Choroid plexus epithelial cell (primary cell): ENCODE data around the gene RBM27.
A peak's percentile ranks its signal among the peaks of the same experiment; 100 is the strongest.
"Not testable (repeated sequence)": the region's sequence is repeated elsewhere in the genome, so short reads cannot be mapped to it uniquely, and the experiment has no call there.

ENCODE experiments used
- DNase-seq: peaks from one replicate; pipeline ENCODE4 v3.0.0-alpha.2; 2010; ENCODE audit warnings: low read depth
- H3K4me3 ChIP-seq: 2 replicates; pipeline ENCODE4 v1.5.1; 2011; ENCODE audit warnings: low read depth, mild to moderate bottlenecking, control low read depth, low read length, moderate library complexity
- CTCF ChIP-seq: conservative IDR thresholded peaks from 2 replicates; pipeline ENCODE4 v1.5.1; 2011; ENCODE audit warnings: low read depth, mild to moderate bottlenecking, control low read depth, inconsistent platforms, low read length, moderate library complexity

RBM27 gene

DNA sequence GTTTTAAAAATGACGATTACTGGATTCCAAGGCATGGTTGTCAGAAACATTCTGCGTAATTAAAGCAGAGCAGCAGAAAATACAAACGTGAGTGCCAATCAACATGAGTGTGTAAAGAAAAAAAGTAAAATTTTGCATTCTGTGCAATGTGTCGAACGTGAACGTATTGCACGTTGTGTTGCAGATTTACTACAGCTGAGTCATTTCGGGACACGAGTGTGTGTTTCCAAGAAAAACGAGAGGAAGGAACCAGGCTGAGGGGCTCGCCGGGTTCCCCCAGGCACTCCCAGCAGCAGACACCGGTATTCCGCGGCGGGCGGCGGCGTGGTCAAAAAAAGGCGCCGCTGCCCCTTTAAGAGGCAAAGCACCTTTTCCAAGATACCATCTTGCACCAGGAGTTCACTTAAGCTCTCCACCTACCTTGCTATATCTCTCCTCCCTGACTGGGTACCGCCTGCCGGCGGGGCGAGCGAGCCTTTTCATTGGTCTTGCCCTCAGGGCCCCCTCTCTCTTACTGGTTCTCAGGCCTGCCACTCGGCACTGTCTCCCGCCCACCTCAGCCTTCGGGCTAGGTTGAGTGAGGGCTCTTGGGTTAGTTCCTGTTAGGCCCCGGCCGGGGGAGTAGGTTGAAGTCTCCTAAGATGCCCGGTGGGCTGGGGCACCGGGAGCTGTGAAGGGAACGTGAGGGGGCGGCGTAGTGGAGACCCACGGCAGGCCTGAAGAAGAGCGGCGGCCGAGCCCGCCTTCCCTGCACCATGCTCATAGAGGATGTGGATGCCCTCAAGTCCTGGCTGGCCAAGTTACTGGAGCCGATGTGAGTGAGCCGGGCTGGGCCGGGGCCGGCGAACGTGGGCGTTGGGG is at the start of gene RBM27:
Gene RBM27 (plus strand): TSS at position 595 of the 861 bp plus-strand sequence. CDS start 161 bp downstream, at position 756.
- TF ChIP-seq CTCF, result no peak
- H3K4me3 ChIP-seq, result peak within 1 kb of the TSS; percentile 93
- DNase-seq, result peak; percentile 99

GRCh38 chr5:146158255-146158654 is 45.1 kb upstream of the RBM27 start:
- no peak for DNase-seq
- no peak for TF ChIP-seq CTCF
- no peak overlapping the region for H3K4me3 ChIP-seq

DNA sequence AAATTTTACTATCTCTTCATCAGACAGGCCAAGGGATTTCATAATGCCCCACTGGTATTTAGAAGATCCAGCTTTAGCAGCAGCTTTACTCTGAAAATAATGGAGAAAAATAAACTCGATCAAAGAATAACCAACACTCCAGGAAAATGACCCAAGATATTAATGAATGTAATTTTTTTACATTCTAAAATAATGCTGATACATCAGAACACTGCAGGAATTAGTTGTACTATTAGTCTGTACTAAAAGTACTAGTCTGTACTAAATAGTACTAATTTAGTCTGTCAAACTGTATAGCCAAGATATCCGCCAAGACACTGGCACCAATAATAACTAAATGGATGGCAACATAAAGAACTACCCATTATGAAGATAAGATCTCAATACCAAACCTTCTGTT is 39.0 kb upstream of the RBM27 start:
- TF ChIP-seq CTCF, result no peak
- no peak overlapping the region for H3K4me3 ChIP-seq
- DNase-seq, result no peak

GRCh38 chr5:146165460-146165859 is 37.9 kb upstream of the RBM27 start:
- DNase-seq, result peak; percentile 18
- TF ChIP-seq CTCF, result no peak
- H3K4me3 ChIP-seq, result no peak overlapping the region

GRCh38 chr5:146165903-146166302 is 37.5 kb upstream of the RBM27 start:
- DNase-seq, result no peak
- H3K4me3 ChIP-seq, result no peak overlapping the region
- TF ChIP-seq CTCF, result no peak

- DNase-seq, result no peak
- no peak for TF ChIP-seq CTCF
- H3K4me3 ChIP-seq, result no peak overlapping the region
Measured at GRCh38 chr5:146169076-146169475, 34.3 kb upstream of the RBM27 start.

DNA sequence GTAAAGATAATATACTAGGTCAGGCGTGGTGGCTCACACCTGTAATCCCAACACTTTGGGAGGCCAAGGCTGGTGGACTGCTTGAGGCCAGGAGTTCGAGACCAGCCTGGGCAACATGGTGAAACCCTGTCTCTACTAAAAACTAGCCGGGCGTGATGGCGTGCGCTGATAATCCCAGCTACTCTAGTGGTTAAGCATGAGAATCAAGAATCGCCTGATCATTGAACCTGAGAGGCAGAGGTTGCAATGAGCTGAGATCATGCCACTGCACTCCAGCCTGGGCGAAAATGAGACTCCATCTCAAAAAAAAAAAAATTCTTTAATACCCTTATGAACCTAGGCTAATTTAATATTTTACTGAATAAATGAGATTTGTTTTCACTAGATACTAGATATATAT is 30.4 kb upstream of the RBM27 start:
- DNase-seq, H3K4me3 ChIP-seq: not testable (repeated sequence)
